Left renal pelvis (tissue), 4 donors: ENCODE data around the gene RHOXF2. TPM values are rescaled to one million over a fixed set of nuclear protein-coding genes. Genes with fewer than 3 reads are reported as not detected.
"Not testable (repeated sequence)": the region's sequence is repeated elsewhere in the genome, so short reads cannot be mapped to it uniquely, and the experiment has no call there.

Experiments
- DNase-seq, 4 donors: peaks; one replicate each; pipeline ENCODE4 v3.0.0-alpha.2; 2013; ENCODE audit warnings: low read depth in 4 of 4, low spot score in 3 of 4
- polyA plus RNA-seq, 4 donors: library from polyadenylated mRNA; unstranded; fragments of 120-200 nt; gene quantifications; one replicate each; pipeline ENCODE4 v1.2.1, GENCODE V29; 2013; ENCODE audit not compliant: insufficient read length in 4 of 4

The RHOXF2 gene
- polyA plus RNA-seq, 4 donors: 0.04 to 0.83 TPM; not detected in 2

- not testable (repeated sequence) for DNase-seq
Observed at GRCh38 chrX:120196626-120197283, 38.3 kb downstream of the RHOXF2 start.

- no peak for DNase-seq
Observed at GRCh38 chrX:120200851-120201250, 42.4 kb downstream of the RHOXF2 start.

- no peak for DNase-seq
Observed at GRCh38 chrX:120205816-120206753, 47.7 kb downstream of the RHOXF2 start.

- peak in 2 of 4 donors; percentile 0 to 22 for DNase-seq
Observed at GRCh38 chrX:120207009-120207605, 48.7 kb downstream of the RHOXF2 start.

- DNase-seq: peak in 3 of 4 donors; percentile 22 to 36 (median 29)
Observed at GRCh38 chrX:120213438-120214265, 55.2 kb downstream of the RHOXF2 start.

Other genes starting within 250 kb of the RHOXF2 start
- gene NKAP, start 214.9 kb upstream of the RHOXF2 start, polyA plus RNA-seq: 10 to 100 TPM; 10.6 to 16.4 (median 14.7) TPM
- gene RHOXF2B, start 80.9 kb upstream of the RHOXF2 start, polyA plus RNA-seq: under 1 TPM in 1 of 4 donors, not detected in 3; 0.14 TPM
- 1 to 10 TPM in 2 of 4 donors, under 1 TPM in 1, not detected in 1; 0.86 to 2.4 (median 1.7) TPM for gene RHOXF1, start 42.7 kb upstream of the RHOXF2 start, polyA plus RNA-seq
- gene ZBTB33, start 92.2 kb downstream of the RHOXF2 start, polyA plus RNA-seq: 10 to 100 TPM; 20.7 to 35.3 (median 25.0) TPM
- 10 to 100 TPM in 1 of 4 donors, 1 to 10 TPM in 1, under 1 TPM in 2; 0.49 to 13.5 (median 0.88) TPM for gene TMEM255A, start 152.8 kb downstream of the RHOXF2 start, polyA plus RNA-seq
- gene ATP1B4, start 203.5 kb downstream of the RHOXF2 start, polyA plus RNA-seq: under 1 TPM in 3 of 4 donors, not detected in 1; 0.04 to 0.10 (median 0.05) TPM